ENCODE data around the gene UAP1L1.

UAP1L1 gene

GRCh38 chr9:137063311-137064026 lies 13.8 kb upstream of the UAP1L1 start:
- DNase-seq (ENCODE audit: insufficient read length) (no peak), FAIRE-seq (no peak)
- no peak for TF ChIP-seq POLR2A (IDR thresholded peaks at IDR 0.05; ENCODE audit: low read depth, low read length)
- no peak for TF ChIP-seq TAF1 (IDR thresholded peaks at IDR 0.05; ENCODE audit: borderline replicate concordance, low read depth, low read length)
- TF ChIP-seq POLR2AphosphoS5 (IDR thresholded peaks at IDR 0.05; ENCODE audit: low read depth, low read length), result no peak

DNA sequence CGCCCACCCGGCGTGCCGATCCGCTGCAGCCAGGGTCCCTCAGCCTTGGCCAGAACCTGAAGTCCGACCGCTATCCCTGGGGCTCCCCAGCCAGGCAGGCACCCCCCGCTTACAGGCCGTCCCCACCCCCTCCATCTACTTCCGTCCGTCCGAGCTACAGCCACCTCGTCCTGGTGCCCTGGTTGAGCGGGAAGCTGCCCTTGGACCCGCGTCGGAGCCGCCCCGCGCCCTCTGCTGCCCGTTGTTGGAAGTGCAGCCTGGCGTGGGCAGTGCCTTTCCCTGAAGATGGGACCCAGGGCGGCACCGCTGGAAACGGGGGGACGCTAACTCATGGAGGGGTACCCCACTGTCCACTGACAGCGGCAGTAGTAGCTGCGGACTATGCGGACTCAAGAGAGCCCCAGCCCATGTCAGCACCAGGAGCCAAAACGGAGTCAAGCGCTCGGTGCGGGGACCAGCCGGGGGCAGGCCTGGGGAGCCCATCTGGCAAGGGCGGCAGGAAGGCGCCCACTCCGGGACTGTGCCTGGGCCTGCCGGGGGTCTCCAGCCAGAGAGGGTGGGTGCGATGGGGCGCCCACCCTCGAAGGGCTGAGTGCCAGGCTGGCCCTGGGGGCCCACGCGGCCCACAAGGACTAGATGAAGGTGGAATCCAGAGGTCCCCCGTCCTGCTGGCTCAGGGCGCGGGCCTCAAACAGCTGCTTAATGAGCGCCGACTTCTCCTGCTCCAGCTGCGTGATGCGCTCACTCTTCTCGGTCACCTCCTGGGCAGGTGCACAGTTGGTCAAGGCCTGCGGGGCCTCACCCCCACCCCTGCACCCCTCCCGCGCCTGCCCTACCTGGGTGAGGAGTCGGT lies 13.1 kb upstream of the UAP1L1 start:
- FAIRE-seq (peak; percentile 88), DNase-seq (ENCODE audit: insufficient read length) (peak; percentile 71)
- TF ChIP-seq POLR2AphosphoS5 (IDR thresholded peaks at IDR 0.05; ENCODE audit: low read depth, low read length) (no peak), TAF1 (IDR thresholded peaks at IDR 0.05; ENCODE audit: borderline replicate concordance, low read depth, low read length) (no peak)

GRCh38 chr9:137064880-137065164 lies 12.5 kb upstream of the UAP1L1 start:
- DNase-seq (ENCODE audit: insufficient read length), result no peak
- no peak for FAIRE-seq

GRCh38 chr9:137065336-137065967 lies 11.9 kb upstream of the UAP1L1 start:
- FAIRE-seq (no peak), DNase-seq (ENCODE audit: insufficient read length) (no peak)
- TF ChIP-seq POLR2A (IDR thresholded peaks at IDR 0.05; ENCODE audit: low read depth, low read length) (no peak), TAF1 (IDR thresholded peaks at IDR 0.05; ENCODE audit: borderline replicate concordance, low read depth, low read length) (no peak), POLR2AphosphoS5 (IDR thresholded peaks at IDR 0.05; ENCODE audit: low read depth, low read length) (no peak)

More at GRCh38 chr9:137064880-137065164, 12.5 kb upstream of the UAP1L1 start:
- no peak for TF ChIP-seq POLR2A (IDR thresholded peaks at IDR 0.05; ENCODE audit: low read depth, low read length)
- TF ChIP-seq TAF1 (IDR thresholded peaks at IDR 0.05; ENCODE audit: borderline replicate concordance, low read depth, low read length), result no peak
- TF ChIP-seq POLR2AphosphoS5 (IDR thresholded peaks at IDR 0.05; ENCODE audit: low read depth, low read length), result no peak

- no peak for TF ChIP-seq POLR2A (IDR thresholded peaks at IDR 0.05; ENCODE audit: low read depth, low read length)
- TF ChIP-seq TAF1 (IDR thresholded peaks at IDR 0.05; ENCODE audit: borderline replicate concordance, low read depth, low read length), result no peak
- TF ChIP-seq POLR2AphosphoS5 (IDR thresholded peaks at IDR 0.05; ENCODE audit: low read depth, low read length), result no peak
Measured at GRCh38 chr9:137066096-137066861, 11.0 kb upstream of the UAP1L1 start.

GRCh38 chr9:137067860-137068538 lies 9.3 kb upstream of the UAP1L1 start:
- FAIRE-seq, result peak; percentile 89
- TF ChIP-seq TAF1 (IDR thresholded peaks at IDR 0.05; ENCODE audit: borderline replicate concordance, low read depth, low read length), result no peak
- TF ChIP-seq POLR2A (IDR thresholded peaks at IDR 0.05; ENCODE audit: low read depth, low read length), result no peak
- TF ChIP-seq POLR2AphosphoS5 (IDR thresholded peaks at IDR 0.05; ENCODE audit: low read depth, low read length), result no peak

More at GRCh38 chr9:137066096-137066861, 11.0 kb upstream of the UAP1L1 start:
- DNase-seq (ENCODE audit: insufficient read length) (no peak), FAIRE-seq (no peak)

DNA sequence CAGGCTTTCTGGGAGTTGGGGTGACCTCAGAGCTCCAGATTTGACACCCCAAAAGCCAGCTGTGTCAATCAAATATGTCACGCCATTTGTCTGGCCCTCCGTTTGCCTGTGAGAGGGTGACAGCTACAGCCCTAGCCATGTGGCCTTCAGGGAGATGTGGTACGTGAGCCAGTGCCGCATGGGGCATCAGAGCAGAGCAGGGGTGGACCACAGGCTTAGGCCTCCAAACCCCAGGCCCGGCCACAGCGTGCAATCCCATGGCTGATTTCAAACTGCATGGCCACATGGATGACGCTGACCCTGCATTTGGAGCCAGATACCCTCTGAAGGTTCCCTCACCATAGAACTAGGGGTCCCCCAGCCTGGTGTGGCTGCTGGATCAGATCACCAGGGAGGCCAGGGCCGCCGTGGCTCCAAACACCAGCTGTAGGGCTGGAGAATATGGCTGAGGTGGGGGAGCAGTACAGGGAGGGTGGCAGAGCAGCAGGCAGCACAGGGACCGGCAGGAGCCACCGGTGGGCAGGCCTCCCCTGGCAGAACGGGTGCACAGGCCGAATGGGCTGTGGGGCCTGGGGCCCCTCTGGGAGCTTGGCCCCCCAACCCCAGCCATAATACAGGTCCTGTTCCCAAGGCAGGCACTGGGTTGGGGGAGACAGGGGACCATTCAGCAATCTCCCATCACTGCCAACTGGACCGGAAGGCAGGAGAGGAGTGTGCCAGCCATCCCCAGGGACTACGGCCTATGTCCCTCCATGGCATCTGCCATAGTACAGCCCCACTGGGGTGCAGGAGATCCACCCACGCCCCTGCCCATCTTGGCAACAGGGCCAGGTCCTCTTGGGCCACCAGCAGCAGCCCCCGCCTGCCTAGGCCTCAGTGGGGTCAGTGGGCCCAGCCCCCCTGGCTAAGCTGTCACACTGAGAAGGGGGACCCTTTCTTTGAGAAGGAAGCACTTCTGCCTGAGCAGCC lies 8.5 kb upstream of the UAP1L1 start:
- TF ChIP-seq POLR2AphosphoS5 (IDR thresholded peaks at IDR 0.05; ENCODE audit: low read depth, low read length) (no peak), TAF1 (IDR thresholded peaks at IDR 0.05; ENCODE audit: borderline replicate concordance, low read depth, low read length) (no peak), POLR2A (IDR thresholded peaks at IDR 0.05; ENCODE audit: low read depth, low read length) (no peak)
- FAIRE-seq, result peak; percentile 38
- DNase-seq (ENCODE audit: insufficient read length), result no peak

More at GRCh38 chr9:137067860-137068538, 9.3 kb upstream of the UAP1L1 start:
- peak; percentile 85 for DNase-seq (ENCODE audit: insufficient read length)

DNA sequence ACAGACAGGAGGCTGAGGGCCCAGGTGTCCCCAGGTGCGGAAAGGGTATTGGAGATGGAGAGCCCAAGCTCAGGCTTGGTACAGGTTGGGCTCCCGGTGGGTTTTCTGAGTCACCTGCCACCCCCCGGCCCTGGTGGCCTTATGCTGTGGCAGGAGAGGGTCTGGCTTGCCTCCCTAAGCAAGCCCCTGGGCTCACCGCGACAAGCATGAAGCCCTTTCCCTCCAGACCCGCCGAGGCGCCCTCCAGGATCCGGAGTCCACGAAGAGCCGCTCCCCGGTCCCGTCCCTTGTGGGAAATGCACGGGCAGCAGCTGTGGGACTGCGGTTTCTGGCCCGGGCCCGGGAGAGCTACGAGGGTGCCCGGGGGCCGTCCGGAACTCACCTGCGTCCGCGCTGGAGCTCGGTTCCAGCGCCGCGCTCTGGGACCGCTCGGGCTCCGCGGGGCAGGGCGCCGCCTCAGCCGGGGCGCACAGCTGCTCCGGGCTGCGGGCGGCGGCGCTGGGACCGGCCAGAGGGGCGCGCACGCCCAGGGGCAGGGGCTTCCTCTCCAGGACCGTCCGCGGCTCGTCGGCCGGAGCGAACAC lies 7.7 kb upstream of the UAP1L1 start:
- no peak for TF ChIP-seq TAF1 (IDR thresholded peaks at IDR 0.05; ENCODE audit: borderline replicate concordance, low read depth, low read length)
- TF ChIP-seq POLR2A (IDR thresholded peaks at IDR 0.05; ENCODE audit: low read depth, low read length), result no peak
- no peak for TF ChIP-seq POLR2AphosphoS5 (IDR thresholded peaks at IDR 0.05; ENCODE audit: low read depth, low read length)
- FAIRE-seq (peak; percentile 51), DNase-seq (ENCODE audit: insufficient read length) (no peak)

GRCh38 chr9:137070201-137070905 lies 7.0 kb upstream of the UAP1L1 start, which contains the start of gene SAPCD2:
Gene SAPCD2 (minus strand): TSS chr9:137070557. CDS start chr9:137070460, 97 bp downstream.
- no peak for TF ChIP-seq POLR2AphosphoS5 (IDR thresholded peaks at IDR 0.05; ENCODE audit: low read depth, low read length)
- TF ChIP-seq TAF1 (IDR thresholded peaks at IDR 0.05; ENCODE audit: borderline replicate concordance, low read depth, low read length), result no peak
- peak; percentile 43; the same call in 1 of the 2 replicates for TF ChIP-seq POLR2A (IDR thresholded peaks at IDR 0.05; ENCODE audit: low read depth, low read length)
- peak; percentile 91 for DNase-seq (ENCODE audit: insufficient read length)
- peak; percentile 92 for FAIRE-seq

Data from GM12892 (cell line).